K562 (cell line): ENCODE data around the gene PAQR6. TPM values are rescaled to one million over a fixed set of nuclear protein-coding genes. Genes with fewer than 3 reads are reported as not detected.
A peak's percentile ranks its signal among the peaks of the same experiment; 100 is the strongest.

ENCODE experiments used
- ATAC-seq: fragments of 200-7000 bp; cut with Tn5 transposase; 3 replicates; pipeline ENCODE4 v1.9.1; 2020; ENCODE audit warnings: moderate library complexity
- BruUV-seq: library from RNA; stranded (reverse); fragments of 400-500 nt; replicated peaks from 2 replicates; lab custom pipeline; 2021; lab: Mats Ljungman, UMichigan
- CTCF ChIA-PET: fragments of 300-600 bp; formaldehyde crosslinking; extraction: SDS; loops from one replicate; lab custom pipeline; 2021; ENCODE audit warnings: low intra/inter-chr PET ratio; lab: Yijun Ruan, JAX
- POLR2A ChIA-PET: fragments of 300-600, 350-650 bp; sonication (Branson Sonifier 250); formaldehyde crosslinking; extraction: SDS; loops from one replicate; lab custom pipeline; 2021; ENCODE audit warnings: antibody characterized with exemption, inconsistent platforms; lab: Yijun Ruan, JAX
- DNase-seq, 4 experiments: peaks; one replicate each; pipeline versions ENCODE4 v3.0.0 to v3.0.0-alpha.2; 2011 to 2018; ENCODE audit warnings: low spot score in 3 of 4, mixed read lengths in 3 of 4; ENCODE audit errors: extremely low read depth in 1 of 4
- FAIRE-seq: peaks from 2 replicates; lab custom pipeline; 2011; peaks lifted over from hg19 to GRCh38; lab: Jason Lieb, UNC
- H2AFZ ChIP-seq: 2 replicates; pipeline ENCODE4 v1.6.0; 2011; ENCODE audit warnings: low read depth, low read length, control low read depth, inconsistent platforms
- H3K27ac ChIP-seq: fragments of 200-600 bp; 3 replicates; pipeline ENCODE4 v1.8.0; 2011; ENCODE audit warnings: low read depth, mild to moderate bottlenecking, control low read depth, inconsistent platforms, low read length, moderate library complexity, mixed read lengths; ENCODE audit errors: extremely low read depth
- H3K27me3 ChIP-seq, 2 experiments: fragments of 300-600 bp in 1 of 2; 2 replicates in 1 of 2; 3 replicates in 1 of 2; pipeline versions ENCODE4 v1.6.0 to v1.8.0; 2011; ENCODE audit warnings: inconsistent platforms in 2 of 2, low read length in 2 of 2, mild to moderate bottlenecking in 1 of 2, mixed read lengths in 1 of 2, moderate library complexity in 1 of 2; ENCODE audit not compliant: control insufficient read depth in 2 of 2, insufficient read depth in 2 of 2
- H3K36me3 ChIP-seq: fragments of 300-600 bp; 3 replicates; pipeline ENCODE4 v1.8.0; 2011; ENCODE audit warnings: mild to moderate bottlenecking, low read length, inconsistent platforms; ENCODE audit not compliant: control insufficient read depth, insufficient read depth
- H3K4me1 ChIP-seq, 2 experiments: fragments of 200-600 bp in 1 of 2; replicated peaks in 1 of 2; 2 replicates in 1 of 2; 3 replicates in 1 of 2; pipeline versions ENCODE4 v1.5.1 to v1.8.0; 2011; ENCODE audit warnings: inconsistent platforms in 2 of 2, low read length in 2 of 2, mild to moderate bottlenecking in 1 of 2, mixed read lengths in 1 of 2, moderate library complexity in 1 of 2; ENCODE audit not compliant: control insufficient read depth in 2 of 2, insufficient read depth in 2 of 2
- H3K4me2 ChIP-seq: 2 replicates; pipeline ENCODE4 v1.6.1; 2011; ENCODE audit warnings: low read length, control low read depth, inconsistent platforms, mixed read lengths; ENCODE audit not compliant: insufficient read depth
- H3K4me3 ChIP-seq: fragments of 200-600 bp; sonication (generic), shearing (Covaris generic); 2 replicates; pipeline ENCODE4 v1.5.1; 2016; ENCODE audit warnings: control low read depth, inconsistent platforms
- H3K79me2 ChIP-seq: fragments of 200-600 bp; 3 replicates; pipeline ENCODE4 v1.8.0; 2011; ENCODE audit warnings: low read length, inconsistent platforms; ENCODE audit not compliant: control insufficient read depth, insufficient read depth
- H3K9ac ChIP-seq, 2 experiments: 2 replicates each; pipeline versions ENCODE4 v1.6.0 to v1.6.1; 2011; ENCODE audit warnings: low read depth in 2 of 2, low read length in 2 of 2, control low read depth in 1 of 2, inconsistent platforms in 1 of 2, mild to moderate bottlenecking in 1 of 2, mixed read lengths in 1 of 2; ENCODE audit not compliant: insufficient read depth in 1 of 2
- H3K9me1 ChIP-seq: one replicate; pipeline ENCODE4 v1.6.0; 2011; ENCODE audit warnings: inconsistent platforms, mild to moderate bottlenecking, low read length, moderate library complexity; ENCODE audit not compliant: control insufficient read depth, insufficient read depth
- H3K9me3 ChIP-seq: replicated peaks from 2 replicates; pipeline ENCODE4 v1.5.1; 2011; ENCODE audit warnings: low read depth, low read length, inconsistent platforms; ENCODE audit not compliant: control insufficient read depth, insufficient read depth
- H4K20me1 ChIP-seq: replicated peaks from 2 replicates; pipeline ENCODE4 v1.6.1; 2011; ENCODE audit warnings: low read length, inconsistent platforms, mixed read lengths; ENCODE audit not compliant: control insufficient read depth, insufficient read depth
- FIP1L1 ChIP-seq: fragments of 200-400 bp; formaldehyde crosslinking; IDR thresholded peaks from 2 replicates; pipeline ENCODE4 v1.6.1; 2018; ENCODE audit warnings: mild to moderate bottlenecking, low read depth, low read length; ENCODE audit not compliant: poor library complexity, severe bottlenecking
- GTF2F1 ChIP-seq: IDR thresholded peaks from 2 replicates; pipeline ENCODE4 v1.6.1; 2011; ENCODE audit warnings: low read depth, low read length, improper control_type of control experiment
- MTA2 ChIP-seq: fragments of 450-650 bp; IDR thresholded peaks from 2 replicates; pipeline ENCODE4 v1.6.1; 2016; ENCODE audit warnings: low read depth
- ZNF232 ChIP-seq: sonication (generic); formaldehyde crosslinking; IDR thresholded peaks from 2 replicates; pipeline ENCODE4 v1.8.0; 2022; ENCODE audit warnings: mild to moderate bottlenecking, missing genetic modification reagents
- WGBS: fragments of 100-300 bp; shearing (Covaris generic); methylation state at CpG from one replicate; pipeline ENCODE4 v1.1.6; 2016; ENCODE audit warnings: low coverage, mixed read lengths; ENCODE audit not compliant: insufficient coverage; ENCODE audit errors: missing lambda C conversion rate; 5-methylcytosine and 5-hydroxymethylcytosine counted together
- in situ Hi-C: fragments of 300-500 bp; cut with MboI; formaldehyde crosslinking; loops from 4 replicates; pipeline ENCODE4 v1.15.0; 2018; ENCODE audit warnings: inconsistent platforms, mixed read lengths
- intact Hi-C: fragments of 100-400 bp; cut with micrococcal nuclease; formaldehyde crosslinking; loops from 2 replicates; pipeline ENCODE4 v1.14.2; 2022
- polyA plus RNA-seq, 8 experiments: library from polyadenylated mRNA; depleted of rRNA in 4 of 8; stranded (reverse) in 5 of 8; unstranded in 3 of 8; fragments of >200 nt; fragmentation: Nextera tagmentation in 2 of 8; fragmentation: Illumina TruSeq in 1 of 8; extraction: Ambion mirVana in 2 of 8; extraction: Trizol in 1 of 8; gene quantifications; 2 replicates each; pipeline versions ENCODE4 v1.2.1 to v1.2.3, GENCODE V29; 2011 to 2014; ENCODE audit warnings: inconsistent platforms in 1 of 8, missing spikeins in 1 of 8
- total RNA-seq, 7 experiments: library from RNA; depleted of rRNA in 6 of 7; stranded (reverse); fragments of >200 nt in 6 of 7; fragmentation: Illumina TruSeq in 2 of 7; extraction: Trizol in 2 of 7; gene quantifications; 2 replicates each; pipeline versions ENCODE4 v1.2.1 to v1.2.3, GENCODE V29; 2011 to 2021; ENCODE audit warnings: low replicate concordance in 1 of 7
- TF ChIP-seq, protein P1 (sequence below): fragments of 450-650 bp; formaldehyde crosslinking; IDR thresholded peaks from 2 replicates; pipeline ENCODE4 v1.4.0; 2020; ENCODE audit warnings: mild to moderate bottlenecking, mixed read lengths
- TF ChIP-seq, protein P2 (sequence below): fragments of 450-650 bp; formaldehyde crosslinking; conservative IDR thresholded peaks from 2 replicates; pipeline ENCODE4 v1.4.0; 2022; ENCODE audit warnings: mild to moderate bottlenecking, missing genetic modification characterization
- TF ChIP-seq, protein P3 (sequence below): sonication (generic); formaldehyde crosslinking; IDR thresholded peaks from 2 replicates; pipeline ENCODE4 v1.8.1; 2023; ENCODE audit warnings: mild to moderate bottlenecking, missing genetic modification reagents
- TF ChIP-seq, protein P4 (sequence below), 2 experiments: fragments of 450-650 bp in 1 of 2; sonication (generic) in 1 of 2; formaldehyde crosslinking; conservative IDR thresholded peaks; 2 replicates each; pipeline versions ENCODE4 v1.4.0 to v1.8.1; 2020 to 2022; ENCODE audit warnings: mild to moderate bottlenecking in 1 of 2, missing genetic modification reagents in 1 of 2

The PAQR6 gene
- total and polyA plus RNA-seq, 9 of the 15 experiments (the other 6 are each of a cell fraction or from before 2014, with no cell fraction given), result 0.07 to 1.8 (median 0.62) TPM

DNA sequence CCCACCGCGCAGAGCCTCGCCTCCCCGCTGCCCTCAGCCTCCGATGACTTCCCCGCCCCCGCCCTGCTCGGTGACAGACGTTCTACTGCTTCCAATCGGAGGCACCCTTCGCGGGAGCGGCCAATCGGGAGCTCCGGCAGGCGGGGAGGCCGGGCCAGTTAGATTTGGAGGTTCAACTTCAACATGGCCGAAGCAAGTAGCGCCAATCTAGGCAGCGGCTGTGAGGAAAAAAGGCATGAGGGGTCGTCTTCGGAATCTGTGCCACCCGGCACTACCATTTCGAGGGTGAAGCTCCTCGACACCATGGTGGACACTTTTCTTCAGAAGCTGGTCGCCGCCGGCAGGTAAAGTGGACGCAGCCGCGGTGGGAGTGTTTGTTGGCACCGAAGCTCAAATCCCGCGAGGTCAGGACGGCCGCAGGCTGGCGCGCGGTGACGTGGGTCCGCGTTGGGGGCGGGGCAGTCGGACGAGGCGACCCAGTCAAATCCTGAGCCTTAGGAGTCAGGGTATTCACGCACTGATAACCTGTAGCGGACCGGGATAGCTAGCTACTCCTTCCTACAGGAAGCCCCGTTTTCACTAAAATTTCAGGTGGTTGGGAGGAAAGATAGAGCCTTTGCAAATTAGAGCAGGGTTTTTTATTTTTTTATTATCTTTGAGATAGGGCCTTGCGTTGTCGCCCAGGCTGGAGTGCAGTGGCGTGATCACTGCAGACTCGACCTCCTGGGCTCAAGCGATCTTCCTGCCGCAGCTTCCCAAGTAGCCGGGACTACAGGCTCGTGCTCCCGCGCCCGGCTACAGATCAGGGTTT lies 34.8 kb downstream of the PAQR6 start, which contains the start of gene PMF1 (continued):
- TF ChIP-seq, protein P1, sequence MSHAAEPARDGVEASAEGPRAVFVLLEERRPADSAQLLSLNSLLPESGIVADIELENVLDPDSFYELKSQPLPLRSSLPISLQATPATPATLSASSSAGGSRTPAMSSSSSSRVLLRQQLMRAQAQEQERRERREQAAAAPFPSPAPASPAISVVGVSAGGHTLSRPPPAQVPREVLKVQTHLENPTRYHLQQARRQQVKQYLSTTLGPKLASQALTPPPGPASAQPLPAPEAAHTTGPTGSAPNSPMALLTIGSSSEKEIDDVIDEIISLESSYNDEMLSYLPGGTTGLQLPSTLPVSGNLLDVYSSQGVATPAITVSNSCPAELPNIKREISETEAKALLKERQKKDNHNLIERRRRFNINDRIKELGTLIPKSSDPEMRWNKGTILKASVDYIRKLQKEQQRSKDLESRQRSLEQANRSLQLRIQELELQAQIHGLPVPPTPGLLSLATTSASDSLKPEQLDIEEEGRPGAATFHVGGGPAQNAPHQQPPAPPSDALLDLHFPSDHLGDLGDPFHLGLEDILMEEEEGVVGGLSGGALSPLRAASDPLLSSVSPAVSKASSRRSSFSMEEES, result no peak

DNA sequence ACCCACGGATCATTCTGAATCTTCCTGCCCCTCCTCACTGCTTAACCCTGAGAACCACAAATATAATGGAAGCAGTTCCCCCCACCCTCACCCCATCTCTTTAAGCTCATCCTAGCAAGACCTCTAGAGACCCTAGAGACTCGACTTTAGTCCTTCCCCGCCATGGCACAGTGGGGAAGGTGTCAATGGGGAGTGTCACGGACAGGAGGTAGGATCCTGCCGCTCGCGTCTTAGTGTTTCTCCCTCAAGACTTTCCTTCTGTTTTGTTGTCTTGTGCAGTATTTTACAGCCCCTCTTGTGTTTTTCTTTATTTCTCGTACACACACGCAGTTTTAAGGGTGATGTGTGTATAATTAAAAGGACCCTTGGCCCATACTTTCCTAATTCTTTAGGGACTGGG lies 35.7 kb downstream of the PAQR6 start:
- Histone ChIP-seq H2AFZ (peak overlapping the region; percentile 100), H3K9me1 (no peaks in the 10 kb centered on the region), H4K20me1 (no peaks in the 10 kb centered on the region), H3K4me3 (peak overlapping the region; percentile 78), H3K9me3 (no peaks in the 10 kb centered on the region), H3K4me2 (peak overlapping the region; percentile 97), H3K4me1 (peaks cover 11 to 17% of the 10 kb centered on the region in 2 experiments; a peak in 4 of 5 replicates), H3K9ac (peak overlapping the region; percentile 97 to 99; a peak in 3 of 4 replicates), H3K36me3 (peaks cover 58% of the 10 kb centered on the region), H3K27me3 (no peaks in the 10 kb centered on the region), H3K27ac (peak overlapping the region; percentile 100), H3K79me2 (peaks cover 26% of the 10 kb centered on the region)
- ChIA-PET CTCF (no interaction called here), POLR2A (interaction anchor here (0.5 to 3.2 kb wide), 30 partner anchors 10 to 426 kb away, joined by 3 to 62 read pairs (median 4); partner anchors contain the start of genes LMNA, PAQR6, SLC25A44 and SMG5)
- DNase-seq (no peak), FAIRE-seq (no peak), ATAC-seq (no peak)
- 75% methylated on average over 8 of the region's 9 CpGs for WGBS
- no TSS peak for BruUV-seq
- in situ Hi-C loops (no loop called here), intact Hi-C loops (loop anchor here (2.0 to 5.0 kb wide), 2 partner anchors 19 to 65 kb away; no protein-coding TSS in a partner anchor)
- TF ChIP-seq, protein P2, sequence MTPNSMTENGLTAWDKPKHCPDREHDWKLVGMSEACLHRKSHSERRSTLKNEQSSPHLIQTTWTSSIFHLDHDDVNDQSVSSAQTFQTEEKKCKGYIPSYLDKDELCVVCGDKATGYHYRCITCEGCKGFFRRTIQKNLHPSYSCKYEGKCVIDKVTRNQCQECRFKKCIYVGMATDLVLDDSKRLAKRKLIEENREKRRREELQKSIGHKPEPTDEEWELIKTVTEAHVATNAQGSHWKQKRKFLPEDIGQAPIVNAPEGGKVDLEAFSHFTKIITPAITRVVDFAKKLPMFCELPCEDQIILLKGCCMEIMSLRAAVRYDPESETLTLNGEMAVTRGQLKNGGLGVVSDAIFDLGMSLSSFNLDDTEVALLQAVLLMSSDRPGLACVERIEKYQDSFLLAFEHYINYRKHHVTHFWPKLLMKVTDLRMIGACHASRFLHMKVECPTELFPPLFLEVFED, result no peak
- TF ChIP-seq, protein P3, sequence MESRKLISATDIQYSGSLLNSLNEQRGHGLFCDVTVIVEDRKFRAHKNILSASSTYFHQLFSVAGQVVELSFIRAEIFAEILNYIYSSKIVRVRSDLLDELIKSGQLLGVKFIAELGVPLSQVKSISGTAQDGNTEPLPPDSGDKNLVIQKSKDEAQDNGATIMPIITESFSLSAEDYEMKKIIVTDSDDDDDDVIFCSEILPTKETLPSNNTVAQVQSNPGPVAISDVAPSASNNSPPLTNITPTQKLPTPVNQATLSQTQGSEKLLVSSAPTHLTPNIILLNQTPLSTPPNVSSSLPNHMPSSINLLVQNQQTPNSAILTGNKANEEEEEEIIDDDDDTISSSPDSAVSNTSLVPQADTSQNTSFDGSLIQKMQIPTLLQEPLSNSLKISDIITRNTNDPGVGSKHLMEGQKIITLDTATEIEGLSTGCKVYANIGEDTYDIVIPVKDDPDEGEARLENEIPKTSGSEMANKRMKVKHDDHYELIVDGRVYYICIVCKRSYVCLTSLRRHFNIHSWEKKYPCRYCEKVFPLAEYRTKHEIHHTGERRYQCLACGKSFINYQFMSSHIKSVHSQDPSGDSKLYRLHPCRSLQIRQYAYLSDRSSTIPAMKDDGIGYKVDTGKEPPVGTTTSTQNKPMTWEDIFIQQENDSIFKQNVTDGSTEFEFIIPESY (CRISPR knock-in tag), result no peak
- TF ChIP-seq ZNF232 (CRISPR knock-in tag), result no peak
- TF ChIP-seq GTF2F1, result no peak
- TF ChIP-seq, protein P4, sequence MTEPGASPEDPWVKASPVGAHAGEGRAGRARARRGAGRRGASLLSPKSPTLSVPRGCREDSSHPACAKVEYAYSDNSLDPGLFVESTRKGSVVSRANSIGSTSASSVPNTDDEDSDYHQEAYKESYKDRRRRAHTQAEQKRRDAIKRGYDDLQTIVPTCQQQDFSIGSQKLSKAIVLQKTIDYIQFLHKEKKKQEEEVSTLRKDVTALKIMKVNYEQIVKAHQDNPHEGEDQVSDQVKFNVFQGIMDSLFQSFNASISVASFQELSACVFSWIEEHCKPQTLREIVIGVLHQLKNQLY (CRISPR knock-in tag; conservative IDR thresholded peaks at IDR 0.05), result no peak
- TF ChIP-seq FIP1L1, result no peak
- TF ChIP-seq MTA2, result no peak
